ENCODE data around the gene CAMSAP3.
"Not testable (repeated sequence)": the region's sequence is repeated elsewhere in the genome, so short reads cannot be mapped to it uniquely, and the experiment has no call there.

Gene CAMSAP3

GRCh38 chr19:7595466-7596133 is at the start of gene CAMSAP3:
Gene CAMSAP3 (plus strand): TSS chr19:7595863. CDS start chr19:7596003, 140 bp downstream.
- DNase-seq, result peak; percentile 81

- DNase-seq, result no peak
These were observed 49.8 kb upstream of the CAMSAP3 start for GRCh38 chr19:7545904-7546303.

- DNase-seq, result no peak
These were observed 48.5 kb upstream of the CAMSAP3 start for GRCh38 chr19:7547159-7547558.

- no peak for DNase-seq
These were observed 46.1 kb upstream of the CAMSAP3 start for GRCh38 chr19:7549429-7550148.

- DNase-seq, result no peak
These were observed 45.4 kb upstream of the CAMSAP3 start for GRCh38 chr19:7550169-7550770.

- no peak for DNase-seq
These were observed 44.5 kb upstream of the CAMSAP3 start for GRCh38 chr19:7550987-7551761.

GRCh38 chr19:7552781-7553180 is 42.9 kb upstream of the CAMSAP3 start:
- no peak for DNase-seq

- DNase-seq, result no peak
These were observed 41.1 kb upstream of the CAMSAP3 start for GRCh38 chr19:7554565-7554964.

- no peak for DNase-seq
These were observed 40.4 kb upstream of the CAMSAP3 start for GRCh38 chr19:7554990-7555864.

- no peak for DNase-seq
These were observed 38.9 kb upstream of the CAMSAP3 start for GRCh38 chr19:7556696-7557315.

GRCh38 chr19:7558667-7559066 is 37.0 kb upstream of the CAMSAP3 start:
- DNase-seq, result no peak

GRCh38 chr19:7559102-7559501 is 36.6 kb upstream of the CAMSAP3 start:
- no peak for DNase-seq

GRCh38 chr19:7560255-7560654 is 35.4 kb upstream of the CAMSAP3 start:
- no peak for DNase-seq

GRCh38 chr19:7561325-7561724 is 34.3 kb upstream of the CAMSAP3 start:
- no peak for DNase-seq

- no peak for DNase-seq
These were observed 32.8 kb upstream of the CAMSAP3 start for GRCh38 chr19:7562646-7563393.

GRCh38 chr19:7564866-7565265 is 30.8 kb upstream of the CAMSAP3 start:
- DNase-seq, result no peak

- no peak for DNase-seq
These were observed 30.3 kb upstream of the CAMSAP3 start for GRCh38 chr19:7565332-7565731.

- no peak for DNase-seq
These were observed 24.9 kb upstream of the CAMSAP3 start for GRCh38 chr19:7570761-7571160.

GRCh38 chr19:7575434-7576040 is 20.1 kb upstream of the CAMSAP3 start:
- DNase-seq, result no peak

GRCh38 chr19:7577422-7577821 is 18.2 kb upstream of the CAMSAP3 start:
- not testable (repeated sequence) for DNase-seq

GRCh38 chr19:7578127-7578526 is 17.5 kb upstream of the CAMSAP3 start:
- DNase-seq, result no peak
